H9 (cell line): ENCODE measurements around the gene DHX58. TPM values are rescaled to one million over a fixed set of nuclear protein-coding genes. Genes with fewer than 3 reads are reported as not detected.

Experiments used
- DNase-seq: peaks from one replicate; pipeline ENCODE4 v3.0.0-alpha.2; 2017
- H2AFZ ChIP-seq: one replicate; pipeline ENCODE4 v1.6.1; 2013; ENCODE audit warnings: mild to moderate bottlenecking, low read length, control low read depth, moderate library complexity
- H2AK5ac ChIP-seq: 2 replicates; pipeline ENCODE4 v1.6.1; 2013; ENCODE audit warnings: low read length, control low read depth, mixed read lengths; ENCODE audit not compliant: insufficient read length
- H2BK120ac ChIP-seq: one replicate; pipeline ENCODE4 v1.6.1; 2013; ENCODE audit warnings: low read depth, mild to moderate bottlenecking, low read length, control low read depth, inconsistent platforms; ENCODE audit not compliant: poor library complexity, severe bottlenecking
- H2BK12ac ChIP-seq: 2 replicates; pipeline ENCODE4 v1.6.1; 2013; ENCODE audit warnings: low read length, control low read depth, mixed read lengths, low read depth; ENCODE audit not compliant: insufficient read length
- H2BK15ac ChIP-seq: 2 replicates; pipeline ENCODE4 v1.6.1; 2013; ENCODE audit warnings: low read depth, low read length, control low read depth
- H2BK20ac ChIP-seq: one replicate; pipeline ENCODE4 v1.6.1; 2013; ENCODE audit warnings: low read depth, mild to moderate bottlenecking, low read length, control low read depth, inconsistent platforms; ENCODE audit not compliant: poor library complexity, severe bottlenecking
- H2BK5ac ChIP-seq: 2 replicates; pipeline ENCODE4 v1.6.1; 2013; ENCODE audit warnings: low read length, control low read depth, mixed read lengths; ENCODE audit not compliant: insufficient read length
- H3K14ac ChIP-seq: 2 replicates; pipeline ENCODE4 v1.6.1; 2013; ENCODE audit warnings: low read length, control low read depth; ENCODE audit not compliant: insufficient read depth
- H3K18ac ChIP-seq: 2 replicates; pipeline ENCODE4 v1.6.1; 2013; ENCODE audit warnings: low read depth, mild to moderate bottlenecking, mixed read lengths, low read length, control low read depth; ENCODE audit not compliant: insufficient read length
- H3K23ac ChIP-seq: 2 replicates; pipeline ENCODE4 v1.6.1; 2013; ENCODE audit warnings: low read length, control low read depth, mixed read lengths, low read depth; ENCODE audit not compliant: insufficient read length
- H3K23me2 ChIP-seq: 2 replicates; pipeline ENCODE4 v1.6.1; 2013; ENCODE audit warnings: low read depth, mild to moderate bottlenecking, mixed read lengths, low read length, control low read depth; ENCODE audit not compliant: insufficient read length, poor library complexity, severe bottlenecking
- H3K27ac ChIP-seq: 2 replicates; pipeline ENCODE4 v1.5.1; 2013; ENCODE audit warnings: low read length, control low read depth, mixed read lengths, low read depth; ENCODE audit not compliant: insufficient read length
- H3K27me3 ChIP-seq: 2 replicates; pipeline ENCODE4 v1.6.1; 2013; ENCODE audit warnings: low read length, control low read depth, inconsistent platforms; ENCODE audit not compliant: insufficient read depth
- H3K4ac ChIP-seq: 2 replicates; pipeline ENCODE4 v1.6.1; 2013; ENCODE audit warnings: low read depth, mild to moderate bottlenecking, control low read depth, inconsistent platforms, low read length, moderate library complexity
- H3K4me1 ChIP-seq: 2 replicates; pipeline ENCODE4 v1.6.1; 2013; ENCODE audit warnings: low read length, control low read depth, inconsistent platforms; ENCODE audit not compliant: insufficient read depth
- H3K4me2 ChIP-seq: 2 replicates; pipeline ENCODE4 v1.6.1; 2013; ENCODE audit warnings: low read length, control low read depth, mixed read lengths; ENCODE audit not compliant: insufficient read length, insufficient read depth
- H3K56ac ChIP-seq: 2 replicates; pipeline ENCODE4 v1.6.1; 2013; ENCODE audit warnings: low read depth, mild to moderate bottlenecking, mixed read lengths, low read length, control low read depth; ENCODE audit not compliant: insufficient read length
- H3K79me1 ChIP-seq: 2 replicates; pipeline ENCODE4 v1.6.1; 2013; ENCODE audit warnings: low read depth, mild to moderate bottlenecking, moderate library complexity, low read length, control low read depth, inconsistent platforms; ENCODE audit not compliant: insufficient read depth, poor library complexity, severe bottlenecking
- H3K79me2 ChIP-seq: 2 replicates; pipeline ENCODE4 v1.6.1; 2013; ENCODE audit warnings: low read length, control low read depth, inconsistent platforms; ENCODE audit not compliant: insufficient read depth
- H3K9ac ChIP-seq: 2 replicates; pipeline ENCODE4 v1.6.1; 2013; ENCODE audit warnings: low read length, control low read depth, mixed read lengths; ENCODE audit not compliant: insufficient read length; ENCODE audit errors: extremely low read depth
- H3K9me3 ChIP-seq: one replicate; pipeline ENCODE4 v1.6.1; 2013; ENCODE audit warnings: low read depth, low read length, inconsistent platforms; ENCODE audit not compliant: control insufficient read depth
- H3T11ph ChIP-seq: one replicate; pipeline ENCODE4 v1.6.1; 2013; ENCODE audit warnings: mild to moderate bottlenecking, low read length, control low read depth, inconsistent platforms
- H4K20me1 ChIP-seq: one replicate; pipeline ENCODE4 v1.6.1; 2013; ENCODE audit not compliant: control insufficient read depth, insufficient read length, insufficient read depth
- H4K5ac ChIP-seq: 2 replicates; pipeline ENCODE4 v1.6.1; 2013; ENCODE audit warnings: low read depth, mild to moderate bottlenecking, mixed read lengths, low read length, control low read depth; ENCODE audit not compliant: insufficient read length
- H4K8ac ChIP-seq: replicated peaks from 2 replicates; pipeline ENCODE4 v1.6.1; 2013; ENCODE audit warnings: low read length, control low read depth, mixed read lengths, low read depth; ENCODE audit not compliant: insufficient read length
- H4K91ac ChIP-seq: 2 replicates; pipeline ENCODE4 v1.6.1; 2013; ENCODE audit warnings: low read depth, mild to moderate bottlenecking, moderate library complexity, mixed read lengths, low read length, control low read depth; ENCODE audit not compliant: insufficient read length
- H3K27ac Mint-ChIP-seq, 3 experiments: 2 replicates in 2 of 3; 3 replicates in 1 of 3; pipeline ENCODE4 v1.8.0; 2020 to 2021; ENCODE audit warnings: mixed read lengths in 3 of 3, mild to moderate bottlenecking in 1 of 3, moderate library complexity in 1 of 3
- H3K27me3 Mint-ChIP-seq: 2 replicates; pipeline ENCODE4 v1.8.0; 2021; ENCODE audit warnings: low read depth, mild to moderate bottlenecking, moderate library complexity, mixed read lengths
- H3K36me3 Mint-ChIP-seq, 3 experiments: 2 replicates in 2 of 3; 3 replicates in 1 of 3; pipeline ENCODE4 v1.8.0; 2020 to 2021; ENCODE audit warnings: low read depth in 3 of 3, mixed read lengths in 3 of 3; ENCODE audit not compliant: insufficient read depth in 1 of 3
- H3K4me1 Mint-ChIP-seq, 2 experiments: 2 replicates each; pipeline ENCODE4 v1.8.0; 2020; ENCODE audit warnings: mixed read lengths in 2 of 2
- H3K4me3 Mint-ChIP-seq, 2 experiments: 2 replicates in 1 of 2; 3 replicates in 1 of 2; pipeline ENCODE4 v1.8.0; 2020 to 2021; ENCODE audit warnings: mild to moderate bottlenecking in 2 of 2, mixed read lengths in 2 of 2, moderate library complexity in 1 of 2
- H3K9me3 Mint-ChIP-seq, 2 experiments: 2 replicates in 1 of 2; 3 replicates in 1 of 2; pipeline ENCODE4 v1.8.0; 2020; ENCODE audit warnings: mild to moderate bottlenecking in 2 of 2, mixed read lengths in 2 of 2, moderate library complexity in 1 of 2
- WGBS: extraction: QIAGEN DNeasy Blood & Tissue Kit; methylation state at CpG from one replicate; pipeline ENCODE4 v1.1.7; 2013; ENCODE audit warnings: missing lambda C conversion rate, low lambda C conversion rate, mixed read lengths; ENCODE audit not compliant: insufficient read length; ENCODE audit errors: extremely low coverage; 5-methylcytosine and 5-hydroxymethylcytosine counted together
- total RNA-seq: library from RNA; stranded (reverse); gene quantifications from 2 replicates; pipeline ENCODE4 v1.2.1, GENCODE V29; 2021
- TF ChIP-seq, protein P1 (sequence below): fragments of 200-600 bp; sonication (generic); conservative IDR thresholded peaks from 3 replicates; pipeline ENCODE4 v1.8.0; 2021; ENCODE audit warnings: antibody characterized with exemption, mild to moderate bottlenecking

Gene DHX58
- total RNA-seq, 1 experiment from 2014 or later, result 3.9 TPM

DNA sequence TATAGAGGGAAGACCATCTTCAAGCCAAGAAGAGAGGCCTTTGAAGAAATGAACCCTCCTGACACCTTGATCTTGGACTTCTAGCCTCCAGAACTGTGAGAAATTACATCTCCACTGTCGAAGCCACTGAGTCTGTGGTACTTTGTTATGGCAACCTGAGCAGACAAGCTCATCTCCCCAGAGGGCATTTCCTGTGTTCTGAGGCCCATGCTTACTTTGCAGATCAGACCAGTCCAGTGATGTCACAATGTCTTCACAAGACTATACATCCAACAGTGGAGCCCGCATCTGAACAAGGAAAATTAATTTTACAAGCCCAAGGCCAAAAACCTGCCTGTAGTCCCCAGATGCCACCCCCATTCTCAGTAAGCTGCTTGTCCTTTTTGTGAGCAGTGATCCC lies 47.3 kb downstream of the DHX58 start:
- no peaks in the 10 kb centered on the region for H3K36me3 Mint-ChIP-seq
- Histone ChIP-seq H3K4me2 (no peak overlapping the region), H3K4ac (no peak overlapping the region), H3K14ac (no peak overlapping the region), H3K23me2 (no peaks in the 10 kb centered on the region), H3K9me3 (no peaks in the 10 kb centered on the region), H4K8ac (no peak overlapping the region), H4K91ac (no peak overlapping the region), H3K79me1 (no peaks in the 10 kb centered on the region), H2BK20ac (no peak overlapping the region), H4K20me1 (peaks cover 3% of the 10 kb centered on the region), H2BK120ac (no peak overlapping the region), H3K79me2 (no peaks in the 10 kb centered on the region), H4K5ac (no peak overlapping the region), H2BK5ac (no peak overlapping the region), H3K23ac (no peak overlapping the region), H2BK12ac (no peak overlapping the region), H3K4me1 (no peaks in the 10 kb centered on the region), H2BK15ac (no peak overlapping the region), H3K56ac (no peak overlapping the region), H3T11ph (no peak overlapping the region), H2AFZ (no peak overlapping the region), H3K18ac (no peak overlapping the region), H3K27ac (no peak overlapping the region), H2AK5ac (no peak overlapping the region), H3K9ac (no peak overlapping the region), H3K27me3 (no peaks in the 10 kb centered on the region)
- H3K4me3 Mint-ChIP-seq, result no peak overlapping the region
- peaks cover 3% of the 10 kb centered on the region for H3K27me3 Mint-ChIP-seq
- no CpG with 5 or more reads among the region's 2 CpGs for WGBS
- no peaks in the 10 kb centered on the region for H3K9me3 Mint-ChIP-seq
- TF ChIP-seq, protein P1, sequence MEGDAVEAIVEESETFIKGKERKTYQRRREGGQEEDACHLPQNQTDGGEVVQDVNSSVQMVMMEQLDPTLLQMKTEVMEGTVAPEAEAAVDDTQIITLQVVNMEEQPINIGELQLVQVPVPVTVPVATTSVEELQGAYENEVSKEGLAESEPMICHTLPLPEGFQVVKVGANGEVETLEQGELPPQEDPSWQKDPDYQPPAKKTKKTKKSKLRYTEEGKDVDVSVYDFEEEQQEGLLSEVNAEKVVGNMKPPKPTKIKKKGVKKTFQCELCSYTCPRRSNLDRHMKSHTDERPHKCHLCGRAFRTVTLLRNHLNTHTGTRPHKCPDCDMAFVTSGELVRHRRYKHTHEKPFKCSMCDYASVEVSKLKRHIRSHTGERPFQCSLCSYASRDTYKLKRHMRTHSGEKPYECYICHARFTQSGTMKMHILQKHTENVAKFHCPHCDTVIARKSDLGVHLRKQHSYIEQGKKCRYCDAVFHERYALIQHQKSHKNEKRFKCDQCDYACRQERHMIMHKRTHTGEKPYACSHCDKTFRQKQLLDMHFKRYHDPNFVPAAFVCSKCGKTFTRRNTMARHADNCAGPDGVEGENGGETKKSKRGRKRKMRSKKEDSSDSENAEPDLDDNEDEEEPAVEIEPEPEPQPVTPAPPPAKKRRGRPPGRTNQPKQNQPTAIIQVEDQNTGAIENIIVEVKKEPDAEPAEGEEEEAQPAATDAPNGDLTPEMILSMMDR, result no peak
- no peak for DNase-seq
- H3K27ac Mint-ChIP-seq, result no peak overlapping the region
- peaks cover 22 to 38% of the 10 kb centered on the region in 2 experiments for H3K4me1 Mint-ChIP-seq
